GM19023 (cell line): ENCODE measurements around the gene TM9SF4.
"Not testable (repeated sequence)": the region's sequence is repeated elsewhere in the genome, so short reads cannot be mapped to it uniquely, and the experiment has no call there.

ENCODE experiments used
- ATAC-seq: cut with Tn5 transposase; IDR thresholded peaks from one replicate; pipeline ENCODE4 v1.9.1; 2021; ENCODE audit warnings: mild to moderate bottlenecking, moderate library complexity; ENCODE audit not compliant: unreplicated experiment

Gene TM9SF4

GRCh38 chr20:32089637-32090362, 19.7 kb upstream of the TM9SF4 start:
- ATAC-seq: no peak

- peak; percentile 62 for ATAC-seq
Measured at GRCh38 chr20:32091888-32092346, 17.6 kb upstream of the TM9SF4 start.

- no peak for ATAC-seq
Measured at GRCh38 chr20:32098786-32099185, 10.7 kb upstream of the TM9SF4 start.

- ATAC-seq: no peak
Measured at GRCh38 chr20:32108814-32109391, 611 bp upstream of the TM9SF4 start.

GRCh38 chr20:32110173-32110704, 725 bp downstream of the TM9SF4 start:
- ATAC-seq: peak; percentile 29

GRCh38 chr20:32110727-32111126, 1.2 kb downstream of the TM9SF4 start:
- no peak for ATAC-seq

GRCh38 chr20:32111156-32111686, 1.7 kb downstream of the TM9SF4 start:
- no peak for ATAC-seq

GRCh38 chr20:32111753-32112152, 2.2 kb downstream of the TM9SF4 start:
- ATAC-seq: no peak

- ATAC-seq: no peak
Measured at GRCh38 chr20:32112841-32113240, 3.3 kb downstream of the TM9SF4 start.

- no peak for ATAC-seq
Measured at GRCh38 chr20:32113591-32114260, 4.2 kb downstream of the TM9SF4 start.

- no peak for ATAC-seq
Measured at GRCh38 chr20:32114305-32114960, 4.9 kb downstream of the TM9SF4 start.

GRCh38 chr20:32115211-32115767, 5.8 kb downstream of the TM9SF4 start:
- ATAC-seq: no peak

- no peak for ATAC-seq
Measured at GRCh38 chr20:32116079-32116521, 6.6 kb downstream of the TM9SF4 start.

GRCh38 chr20:32116796-32117195, 7.3 kb downstream of the TM9SF4 start:
- not testable (repeated sequence) for ATAC-seq

GRCh38 chr20:32118427-32118826, 8.9 kb downstream of the TM9SF4 start:
- not testable (repeated sequence) for ATAC-seq

GRCh38 chr20:32119734-32120133, 10.2 kb downstream of the TM9SF4 start:
- ATAC-seq: no peak

- not testable (repeated sequence) for ATAC-seq
Measured at GRCh38 chr20:32121908-32122307, 12.4 kb downstream of the TM9SF4 start.

- no peak for ATAC-seq
Measured at GRCh38 chr20:32123088-32123487, 13.6 kb downstream of the TM9SF4 start.

- ATAC-seq: no peak
Measured at GRCh38 chr20:32124916-32125454, 15.5 kb downstream of the TM9SF4 start.

- ATAC-seq: no peak
Measured at GRCh38 chr20:32125506-32125905, 16.0 kb downstream of the TM9SF4 start.
